Dermis microvascular lymphatic vessel endothelial cell (primary cell): Measurements from ENCODE around the gene DOC2B. TPM values are rescaled to one million over a fixed set of nuclear protein-coding genes. Genes with fewer than 3 reads are reported as not detected.
"Not testable (repeated sequence)": the region's sequence is repeated elsewhere in the genome, so short reads cannot be mapped to it uniquely, and the experiment has no call there.

Experiments used
- DNase-seq, 2 donors: peaks; one replicate each; pipeline versions ENCODE4 v3.0.0 to v3.0.0-alpha.2; 2010; ENCODE audit warnings: low read depth in 2 of 2
- total RNA-seq: library from RNA; depleted of rRNA; stranded (reverse); fragments of >200 nt; gene quantifications from 2 replicates; pipeline ENCODE4 v1.2.1, GENCODE V29; 2014

The DOC2B gene
- total RNA-seq, 1 donor from 2014 or later, result 10.5 TPM

DNA sequence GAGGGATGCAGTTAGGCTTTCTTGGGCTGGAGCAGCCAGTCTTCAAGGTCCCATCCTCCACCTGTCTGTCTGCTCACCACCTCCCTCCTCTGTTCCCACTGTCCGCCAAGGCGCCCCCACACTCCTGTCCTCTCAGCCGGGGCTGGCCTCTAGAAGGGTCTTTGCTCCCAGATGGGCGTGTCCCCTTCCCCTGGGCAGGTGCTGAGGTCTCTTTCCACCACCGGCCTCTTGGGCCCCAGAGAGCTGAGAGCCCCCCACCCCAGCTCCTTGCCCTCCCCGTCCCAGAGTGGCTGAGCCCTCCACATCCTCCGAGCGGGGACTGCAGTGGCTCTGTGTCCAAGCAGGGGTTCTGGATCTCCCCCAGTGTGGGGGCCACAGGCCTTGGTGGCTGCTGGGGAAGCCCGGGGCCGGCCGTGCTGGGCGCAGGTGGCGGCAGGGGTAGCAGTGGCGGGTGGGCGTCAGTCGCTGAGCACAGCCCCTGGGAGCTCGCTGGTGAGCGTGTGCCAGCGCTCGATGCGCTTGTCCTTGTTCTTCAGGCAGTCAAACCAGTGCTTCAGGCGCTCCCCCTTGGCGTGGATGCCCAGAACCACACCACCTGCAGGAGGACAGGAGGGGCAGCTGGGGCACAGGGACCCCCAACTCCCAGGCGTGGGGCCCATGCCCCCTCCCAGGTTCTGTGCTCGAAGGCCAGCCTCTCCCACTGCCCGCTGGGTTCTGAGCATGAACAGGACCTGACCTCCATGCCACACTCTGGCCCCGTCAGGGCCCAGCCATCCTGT is 34.3 kb downstream of the DOC2B start:
- DNase-seq, result no peak

DNA sequence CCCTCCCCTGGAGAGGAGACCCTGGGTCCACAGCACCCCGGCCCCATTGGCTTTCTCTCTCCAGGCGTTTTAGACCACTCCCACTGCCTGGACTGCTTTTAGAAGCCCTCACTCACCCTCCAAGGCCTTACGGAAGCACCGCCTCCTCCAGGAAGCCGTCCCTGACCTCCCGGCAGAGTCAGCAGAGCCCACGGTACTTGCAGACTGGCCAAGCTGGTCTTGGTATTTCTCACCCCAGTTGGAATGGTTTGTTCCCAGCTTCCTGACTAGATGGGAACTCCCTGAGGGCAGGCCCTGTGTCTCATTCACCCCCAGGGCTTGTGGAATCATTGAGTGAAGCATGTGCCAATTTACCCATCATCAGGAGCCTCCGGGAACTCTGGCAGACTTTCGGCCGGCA is 34.9 kb downstream of the DOC2B start:
- no peak for DNase-seq

DNA sequence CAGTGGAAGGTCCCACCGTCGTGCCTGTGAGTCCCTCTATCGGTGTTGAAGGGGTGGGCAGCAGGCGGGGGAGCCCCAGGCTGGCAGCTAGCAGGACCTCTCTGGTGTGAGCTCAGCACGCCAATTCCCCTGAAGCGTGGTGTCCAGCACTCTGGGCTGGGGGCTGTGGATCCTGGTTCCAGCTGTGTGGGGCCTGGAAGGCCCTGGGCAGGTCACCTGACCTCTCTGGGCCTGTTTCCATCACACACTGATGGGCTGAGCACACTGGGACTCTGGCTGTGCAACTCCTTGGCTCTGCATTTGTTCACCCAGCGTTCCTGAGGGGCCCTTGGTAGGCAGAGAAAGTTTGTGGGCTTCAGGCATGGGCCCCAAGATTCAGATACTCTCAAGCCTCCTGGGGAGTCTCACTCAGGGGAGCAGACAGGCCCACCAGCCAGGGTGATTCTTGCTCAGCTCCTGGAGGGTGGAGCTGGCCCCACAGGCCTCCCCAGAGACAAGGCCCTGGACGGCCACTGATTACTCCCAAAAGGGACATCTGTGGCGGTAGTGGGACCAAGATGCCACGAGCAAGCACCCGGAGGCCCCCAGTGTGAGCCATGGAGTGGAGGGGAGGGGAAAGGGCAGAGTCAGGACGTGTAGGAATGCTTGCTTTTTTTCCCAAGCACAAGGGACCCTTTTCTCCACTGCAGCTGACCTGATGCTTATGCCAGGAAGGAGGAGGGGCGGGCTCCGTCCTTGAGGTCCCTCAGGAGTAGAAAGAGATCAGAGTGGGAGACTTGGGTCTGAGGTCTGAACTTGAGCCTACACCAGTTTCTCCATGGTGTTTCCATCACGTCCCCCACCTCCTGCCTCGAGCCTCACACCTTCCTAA is 35.5 kb downstream of the DOC2B start:
- DNase-seq, result no peak

DNA sequence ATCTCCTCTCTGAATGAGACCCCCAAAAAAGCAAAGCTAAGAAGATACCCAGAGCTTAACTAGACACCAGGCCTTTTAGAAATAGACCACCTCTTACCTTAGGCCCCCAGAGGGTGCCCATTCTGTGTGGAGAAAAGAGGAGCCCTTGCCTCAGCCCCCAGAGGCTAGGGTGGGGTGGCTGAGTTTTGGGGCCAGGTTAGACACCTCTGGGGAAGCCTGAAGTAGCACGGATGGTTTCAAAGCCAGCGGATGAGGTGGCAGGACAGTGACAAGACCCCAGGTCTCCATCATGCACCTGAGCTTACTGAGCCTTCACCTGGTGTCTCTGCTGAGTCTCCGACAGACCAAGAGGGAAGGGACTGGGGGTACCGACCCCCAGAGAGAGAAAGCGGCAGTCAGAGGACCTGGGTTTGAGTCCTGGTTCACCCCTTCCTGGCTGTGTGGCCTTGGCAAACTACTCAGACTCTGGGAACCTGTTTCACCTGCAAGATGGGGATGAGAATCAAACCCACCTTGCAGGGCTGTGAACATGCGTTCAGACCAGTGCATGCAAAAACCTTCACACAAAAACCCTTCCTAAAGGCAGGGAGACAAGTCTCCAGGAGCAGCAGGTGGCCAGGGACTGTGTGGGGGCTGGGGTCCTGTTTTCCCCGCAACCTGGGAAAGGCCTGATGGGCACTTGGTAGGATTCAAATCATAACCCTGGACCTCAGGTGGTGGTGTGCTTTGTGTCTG is 36.3 kb downstream of the DOC2B start:
- DNase-seq, result no peak

DNA sequence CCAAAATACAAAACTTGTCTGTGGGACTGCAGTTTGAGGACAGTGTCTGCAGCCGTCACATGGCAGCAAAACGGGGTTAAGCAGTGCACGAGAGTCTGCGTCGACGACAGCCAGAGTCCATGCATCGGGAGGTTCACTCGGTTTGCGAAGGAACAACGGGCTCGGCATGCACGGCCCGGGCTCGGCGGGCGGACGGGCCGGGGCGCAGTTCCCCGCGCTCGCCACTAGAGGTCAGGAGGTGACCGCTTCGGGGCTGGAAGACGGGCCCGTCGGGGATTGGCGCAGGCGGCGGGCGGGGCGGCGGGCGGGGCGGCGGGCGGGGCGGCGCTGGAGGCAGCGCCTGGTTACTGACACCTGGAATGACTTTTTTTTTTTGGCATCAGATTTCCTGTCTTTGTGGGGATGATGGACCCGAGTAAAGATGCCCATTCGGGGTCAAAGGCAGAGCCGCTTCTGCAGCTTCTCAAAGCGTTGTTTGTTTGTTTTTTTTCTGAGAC is 37.6 kb downstream of the DOC2B start:
- DNase-seq, result peak; percentile 30 to 73

DNA sequence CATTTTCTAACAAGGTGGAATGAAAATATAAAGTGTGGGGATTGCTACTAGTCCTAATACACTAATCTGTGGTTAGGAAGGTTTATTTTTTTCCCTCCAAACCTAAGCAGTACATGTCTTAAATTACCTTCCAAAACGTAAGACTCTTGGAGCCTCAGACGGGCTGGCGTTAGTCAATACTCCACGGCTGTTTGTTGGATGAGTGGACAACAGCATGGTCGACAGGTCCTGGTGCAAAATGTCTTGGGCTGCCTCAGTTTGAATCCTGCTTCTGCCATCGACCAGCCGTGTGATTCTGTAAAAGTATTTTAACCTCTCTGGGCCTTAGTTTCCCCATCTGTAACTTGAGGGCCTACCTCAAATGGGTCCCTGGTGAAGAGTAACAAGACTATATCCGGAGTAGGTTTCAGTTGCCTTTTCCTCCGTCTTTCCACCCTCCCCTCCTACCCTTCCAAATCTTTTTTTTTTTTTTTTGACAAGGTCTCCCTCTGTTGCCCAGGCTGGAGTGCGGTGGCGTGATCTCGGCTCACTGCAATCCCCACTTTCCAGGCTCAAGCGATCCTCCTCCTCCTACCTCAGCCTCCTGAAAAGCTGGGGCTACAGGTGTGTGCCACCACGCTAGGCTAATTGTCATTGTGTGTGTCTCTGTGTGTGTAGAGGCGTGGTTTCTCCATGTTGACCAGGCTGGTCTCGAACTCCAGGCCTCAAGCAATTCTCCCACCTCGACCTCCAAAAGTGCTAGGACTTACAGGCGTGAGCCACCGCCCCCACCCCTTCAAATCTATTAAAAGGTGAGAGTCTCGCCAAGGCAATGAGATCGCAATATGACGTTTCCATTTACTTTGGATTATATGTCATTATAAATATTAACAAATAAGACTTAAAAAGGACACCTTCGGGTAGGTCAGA is 38.3 kb downstream of the DOC2B start:
- no peak for DNase-seq

DNA sequence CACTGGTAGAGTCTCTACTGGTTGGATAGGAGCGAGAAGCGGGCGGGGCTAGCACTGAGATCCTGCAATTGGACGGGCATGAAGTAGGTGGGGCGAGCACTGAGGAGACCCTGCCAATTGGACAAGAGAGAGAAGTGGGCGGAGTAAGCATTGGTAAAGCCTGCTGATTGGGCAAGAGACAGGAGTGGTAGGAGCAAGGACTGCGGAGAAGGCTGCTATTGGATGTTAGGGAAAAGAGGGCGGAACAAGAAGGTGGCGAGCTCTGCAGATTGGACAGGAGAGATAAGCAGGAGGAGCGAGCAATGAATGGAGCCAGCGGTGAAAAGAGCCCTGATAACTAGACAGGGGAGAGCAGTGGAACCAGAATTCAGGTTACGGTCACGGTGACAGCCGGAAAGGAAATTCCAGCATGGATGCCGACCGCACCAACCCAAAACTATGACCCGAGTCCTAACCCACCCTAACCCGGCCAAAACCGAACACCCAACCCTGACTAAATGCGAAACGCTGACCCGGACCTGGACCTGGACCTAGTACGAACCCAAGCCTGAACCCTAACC is 39.3 kb downstream of the DOC2B start:
- DNase-seq, result peak; percentile 4 to 53

DNA sequence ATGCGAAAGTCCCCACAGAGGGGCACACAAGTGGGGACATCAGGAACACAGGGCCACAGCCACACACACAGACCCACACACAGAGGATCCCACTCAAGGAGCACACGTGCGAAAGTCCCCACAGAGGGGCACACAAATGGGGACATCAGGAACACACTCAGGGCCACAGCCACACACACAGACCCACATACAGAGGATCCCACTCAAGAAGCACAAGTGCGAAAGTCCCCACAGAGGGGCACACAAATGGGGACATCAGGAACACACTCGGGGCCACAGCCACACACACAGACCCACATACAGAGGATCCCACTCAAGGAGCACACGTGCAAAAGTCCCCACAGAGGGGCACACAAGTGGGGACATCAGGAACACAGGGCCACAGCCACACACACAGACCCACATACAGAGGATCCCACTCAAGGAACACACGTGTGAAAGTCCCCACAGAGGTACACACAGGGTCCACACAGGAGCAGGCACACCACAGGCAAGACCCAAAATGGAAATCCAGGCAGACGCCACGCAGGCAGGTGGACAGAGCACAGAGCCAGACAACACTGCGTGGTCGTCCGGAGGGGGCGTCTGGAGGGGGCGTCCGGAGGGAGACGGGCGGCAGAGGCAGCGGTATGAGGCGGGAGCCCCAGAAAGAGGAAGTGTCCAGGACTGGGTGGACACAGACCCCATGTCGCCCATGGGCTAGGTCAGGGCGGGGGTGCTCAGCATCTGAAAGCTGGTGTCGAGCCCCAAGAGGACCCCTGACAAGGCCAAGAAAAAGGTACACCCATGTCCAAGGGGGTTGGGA is 41.8 kb downstream of the DOC2B start:
- DNase-seq, result not testable (repeated sequence)

DNA sequence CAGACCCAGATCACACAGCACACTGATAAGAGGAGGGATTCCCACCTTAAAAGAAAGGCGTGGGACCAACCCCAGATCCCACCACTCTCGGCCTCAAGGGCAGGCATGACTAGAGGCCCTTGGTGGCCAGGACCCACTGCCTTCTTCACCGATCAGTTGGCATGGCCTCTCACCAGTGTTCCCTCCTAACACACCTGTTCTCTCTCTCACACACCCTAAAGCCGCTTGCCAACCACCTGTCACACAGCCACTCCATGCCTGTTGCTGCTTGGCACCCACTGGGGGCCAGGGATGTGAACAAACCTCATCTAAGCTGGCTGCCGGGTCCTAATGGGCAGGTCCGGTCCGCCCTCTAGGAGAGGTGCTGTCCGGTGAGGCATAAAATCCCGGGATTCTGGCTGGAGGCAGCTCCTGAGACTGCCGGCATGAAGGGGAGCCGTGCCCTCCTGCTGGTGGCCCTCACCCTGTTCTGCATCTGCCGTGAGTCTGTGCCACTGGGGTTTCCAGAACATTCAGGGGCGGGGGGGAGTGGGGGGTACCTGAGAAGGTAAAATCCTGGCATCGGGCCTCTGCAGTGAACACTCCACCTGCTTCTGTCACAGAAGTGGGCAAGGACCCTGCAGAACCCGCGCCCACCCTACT is 44.2 kb downstream of the DOC2B start, which contains the start of gene SCGB1C2:
Gene SCGB1C2, plus strand, starts transcription at position 404 of the 642 bp plus-strand sequence. Its CDS starts 22 bp downstream, at position 426.
- DNase-seq, result not testable (repeated sequence)

DNA sequence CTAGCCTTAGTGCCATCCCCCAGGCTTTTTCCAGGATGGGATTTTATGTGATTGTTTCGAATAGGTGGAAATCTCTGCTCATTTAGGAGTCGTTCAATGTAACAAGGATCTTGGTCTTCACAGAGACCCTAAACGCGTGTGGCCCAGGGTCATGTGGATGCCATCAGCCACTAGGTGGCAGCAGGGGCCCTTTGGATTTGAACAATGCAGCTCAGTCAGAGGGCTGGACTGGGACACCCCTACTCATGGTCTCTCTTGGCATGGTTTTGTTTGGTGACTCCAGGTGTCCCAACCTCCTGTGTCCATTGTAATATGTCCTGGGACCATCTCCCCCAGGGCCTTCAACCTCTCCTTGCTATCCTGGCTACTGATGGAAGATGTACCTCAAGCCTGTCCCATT is 44.9 kb downstream of the DOC2B start:
- DNase-seq, result not testable (repeated sequence)

DNA sequence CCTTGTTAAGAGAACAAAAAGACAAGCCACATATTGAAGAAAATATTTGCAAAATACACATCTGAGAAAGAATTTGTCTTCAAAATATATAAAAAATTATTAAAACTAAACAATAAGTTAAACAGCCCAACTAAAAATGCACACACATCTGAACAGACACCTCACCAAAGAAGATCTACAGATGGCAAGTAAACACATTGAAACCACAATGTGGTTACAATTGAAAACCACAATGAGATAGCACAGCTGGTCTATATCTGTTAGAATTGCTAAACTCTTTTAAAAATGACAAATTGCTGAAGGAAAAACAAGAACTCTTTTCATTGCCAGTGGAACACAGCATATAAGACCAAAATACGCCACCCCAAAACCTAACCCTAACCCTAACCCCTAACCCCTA is 45.6 kb downstream of the DOC2B start:
- not testable (repeated sequence) for DNase-seq

DNA sequence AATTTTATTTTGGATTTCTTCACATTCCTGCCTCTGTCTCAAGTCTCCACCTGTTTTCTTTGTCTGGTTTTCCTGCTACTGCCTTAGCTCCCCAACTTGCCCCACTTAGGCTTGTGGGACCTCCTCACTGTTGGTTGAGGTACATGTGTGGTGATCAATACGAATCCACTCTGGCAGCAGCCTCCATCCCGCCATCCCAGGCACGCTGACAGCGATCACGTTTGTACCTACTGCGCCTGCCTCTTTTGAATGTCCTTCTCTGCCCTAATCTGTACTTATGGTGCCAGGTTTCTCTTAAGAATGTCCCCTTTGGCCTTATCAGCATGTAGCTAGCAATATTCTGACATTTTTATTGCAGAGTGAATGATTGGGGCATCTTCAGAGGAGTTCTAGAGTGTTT is 46.4 kb downstream of the DOC2B start:
- DNase-seq, result not testable (repeated sequence)

DNA sequence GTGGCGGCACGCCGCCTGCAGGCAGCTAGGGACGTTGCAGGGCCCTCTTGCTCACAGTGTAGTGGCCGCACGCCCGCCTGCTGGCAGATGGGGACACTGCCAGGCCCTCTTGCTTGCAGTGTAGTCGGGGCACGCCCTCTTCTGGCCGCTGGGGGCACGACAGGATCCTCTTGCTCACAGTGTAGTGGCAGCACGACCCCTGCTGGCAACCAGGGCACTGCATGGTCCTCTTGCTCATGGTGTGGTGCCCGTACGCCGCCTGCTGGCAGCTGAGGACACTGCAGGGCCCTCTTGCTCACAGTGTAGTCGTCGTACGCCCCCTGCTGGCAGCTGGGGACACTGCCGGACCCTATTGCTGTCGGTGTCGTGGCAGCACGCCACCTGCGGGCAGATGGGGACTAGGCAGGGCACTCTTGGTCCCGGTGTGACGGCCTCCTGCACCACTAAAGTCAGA is 47.1 kb downstream of the DOC2B start:
- DNase-seq, result not testable (repeated sequence)

DNA sequence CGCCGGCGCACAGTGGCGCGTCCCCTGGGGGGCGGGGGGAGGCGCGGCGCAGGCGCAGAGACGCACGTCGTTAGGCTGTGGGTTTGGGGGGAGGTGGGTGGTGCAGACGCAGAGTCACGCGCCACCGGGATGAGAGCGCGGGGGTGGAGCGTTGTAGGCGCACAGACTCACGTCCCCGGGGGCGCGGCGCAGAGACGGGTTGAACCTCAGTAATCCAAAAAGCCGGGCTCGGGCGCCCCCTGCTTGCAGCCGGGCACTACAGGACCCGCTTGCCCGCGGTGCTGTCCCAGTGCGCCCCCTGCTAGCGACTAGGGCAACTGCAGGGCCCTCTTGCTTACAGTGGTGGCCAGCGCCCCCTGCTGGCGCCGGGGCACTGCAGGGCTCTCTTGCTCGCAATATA is 47.5 kb downstream of the DOC2B start:
- peak in 1 of 2 donors; percentile 49 for DNase-seq

DNA sequence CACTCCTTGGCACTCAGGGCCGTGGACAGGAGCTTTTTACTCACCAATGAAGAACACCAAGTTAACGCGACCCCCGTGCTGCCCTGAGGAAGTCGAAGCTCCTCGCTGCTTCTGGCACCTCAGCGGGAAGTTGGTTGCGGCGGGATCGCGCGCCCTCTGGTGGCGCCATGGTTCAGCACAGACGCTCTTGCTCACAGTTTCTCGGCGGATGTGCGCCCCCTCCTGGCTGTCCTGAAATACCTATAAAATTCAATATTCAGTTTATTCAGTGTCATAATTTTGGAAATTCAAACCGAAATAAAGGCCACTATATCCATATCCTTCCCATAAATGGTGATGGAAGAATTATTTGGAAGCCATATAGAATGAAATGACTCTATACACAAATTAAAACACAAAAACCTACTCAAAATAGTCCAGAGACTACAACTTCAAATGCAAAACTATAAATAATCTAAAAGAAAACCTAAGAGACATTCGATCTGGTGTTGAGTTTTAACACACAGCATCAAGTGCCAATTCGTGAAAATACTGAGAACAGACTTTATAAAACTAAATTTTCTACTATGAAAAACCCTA is 63.0 kb downstream of the DOC2B start:
- not testable (repeated sequence) for DNase-seq

DNA sequence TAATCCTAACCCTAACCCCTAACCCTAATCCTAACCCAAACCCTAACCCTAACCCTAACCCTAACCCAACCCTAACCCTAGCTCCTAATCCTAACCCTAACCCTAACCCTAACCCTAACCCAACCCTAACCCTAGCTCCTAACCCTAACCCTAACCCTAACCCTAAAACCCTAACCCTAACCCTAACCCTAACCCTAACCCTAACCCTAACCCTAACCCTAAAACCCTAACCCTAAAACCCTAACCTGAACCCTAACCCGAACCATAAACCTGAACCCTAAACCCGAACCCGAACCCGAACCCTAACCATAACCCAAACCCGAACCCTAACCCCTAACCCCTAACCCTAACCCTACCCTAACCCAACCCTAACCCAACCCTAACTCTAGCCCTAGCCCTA is 68.3 kb downstream of the DOC2B start:
- DNase-seq, result peak in 1 of 2 donors; percentile 7
